ENCODE results near the gene TMEM178A. TPM values are rescaled to one million over a fixed set of nuclear protein-coding genes. Genes with fewer than 3 reads are reported as not detected.
A peak's percentile ranks its signal among the peaks of the same experiment; 100 is the strongest.

The TMEM178A gene
- total and polyA plus RNA-seq, 8 donors = 0.34 to 5.8 (median 0.80) TPM

- peak in 1 of 4 donors; percentile 9 for TF ChIP-seq CTCF (IDR thresholded peaks at IDR 0.05)
- DNase-seq = no peak
- WGBS, 2 donors = 81 to 82% methylated on average over 2 of the region's 2 CpGs
- Histone ChIP-seq H3K9me3 (no peaks in the 10 kb centered on the region), H3K27ac (no peak overlapping the region), H3K27me3 (no peaks in the 10 kb centered on the region), H3K36me3 (peaks cover 0 to 2% (median 0%) of the 10 kb centered on the region in 3 donors), H3K4me3 (no peak overlapping the region), H3K4me1 (no peaks in the 10 kb centered on the region)
- intact Hi-C loops (cut with DNase I) = no loop called here
- FAIRE-seq = no peak
- peak in 3 of 4 donors; percentile 47 to 61 (median 53) for ATAC-seq
These were observed 65.1 kb downstream of the TMEM178A start for GRCh38 chr2:39730685-39731302.

GRCh38 chr2:39731546-39731945 is 65.8 kb downstream of the TMEM178A start:
- Histone ChIP-seq H3K27me3 (no peaks in the 10 kb centered on the region), H3K36me3 (peaks cover 0 to 10% (median 2%) of the 10 kb centered on the region in 3 donors), H3K9me3 (no peaks in the 10 kb centered on the region), H3K4me3 (no peak overlapping the region), H3K27ac (no peak overlapping the region), H3K4me1 (no peaks in the 10 kb centered on the region)
- FAIRE-seq = no peak
- ATAC-seq = no peak
- no peak for DNase-seq
- intact Hi-C loops (cut with DNase I) = no loop called here
- TF ChIP-seq CTCF (IDR thresholded peaks at IDR 0.05) = no peak
- WGBS, 2 donors = 88 to 89% methylated on average over 3 of the region's 3 CpGs

GRCh38 chr2:39732482-39732881 is 66.8 kb downstream of the TMEM178A start:
- no peaks in the 10 kb centered on the region for H3K9me3 ChIP-seq
- H3K4me3 ChIP-seq = no peak overlapping the region
- DNase-seq (no peak), ATAC-seq (no peak), FAIRE-seq (no peak)
- no peaks in the 10 kb centered on the region for H3K27me3 ChIP-seq
- intact Hi-C loops (cut with DNase I) = no loop called here
- H3K36me3 ChIP-seq = peaks cover 0 to 17% (median 6%) of the 10 kb centered on the region in 3 donors
- no peaks in the 10 kb centered on the region for H3K4me1 ChIP-seq
- H3K27ac ChIP-seq = no peak overlapping the region
- TF ChIP-seq CTCF (IDR thresholded peaks at IDR 0.05) = no peak
- WGBS, 2 donors = 95 to 100% methylated on average over 1 of the region's 1 CpG

GRCh38 chr2:39733070-39733674 is 67.5 kb downstream of the TMEM178A start:
- DNase-seq = no peak
- no peaks in the 10 kb centered on the region for H3K4me1 ChIP-seq
- no peak for ATAC-seq
- no peak for TF ChIP-seq CTCF (IDR thresholded peaks at IDR 0.05)
- H3K36me3 ChIP-seq = peaks cover 0 to 19% (median 6%) of the 10 kb centered on the region in 3 donors
- 95 to 97% methylated on average over 10 of the region's 10 CpGs for WGBS, 2 donors
- H3K9me3 ChIP-seq = no peaks in the 10 kb centered on the region
- no peak overlapping the region for H3K4me3 ChIP-seq
- no peak overlapping the region for H3K27ac ChIP-seq
- intact Hi-C loops (cut with DNase I) = no loop called here
- H3K27me3 ChIP-seq = no peaks in the 10 kb centered on the region
- no peak for FAIRE-seq

GRCh38 chr2:39734445-39734844 is 68.7 kb downstream of the TMEM178A start:
- no peak for DNase-seq
- no peaks in the 10 kb centered on the region for H3K27me3 ChIP-seq
- FAIRE-seq = no peak
- no peaks in the 10 kb centered on the region for H3K4me1 ChIP-seq
- ATAC-seq = no peak
- peaks cover 0 to 23% (median 6%) of the 10 kb centered on the region in 3 donors for H3K36me3 ChIP-seq
- H3K4me3 ChIP-seq = no peak overlapping the region
- no peaks in the 10 kb centered on the region for H3K9me3 ChIP-seq
- no peak overlapping the region for H3K27ac ChIP-seq
- no peak for TF ChIP-seq CTCF (IDR thresholded peaks at IDR 0.05)
- intact Hi-C loops (cut with DNase I) = no loop called here
